ENCODE data around the gene INPP5F.

The INPP5F gene

GRCh38 chr10:119831656-119832055, 105.8 kb downstream of the INPP5F start:
- no peak overlapping the region for H3K4me3 ChIP-seq (ENCODE audit: low read length in 2 of 2)
- H4K91ac ChIP-seq (ENCODE audit: low read depth, low read length, poor library complexity): no peak overlapping the region
- H3K27me3 ChIP-seq (ENCODE audit: control insufficient read depth in 3 of 3, insufficient read depth in 3 of 3, low read depth in 1 of 3, low read length in 3 of 3): no peaks in the 10 kb centered on the region
- no peaks in the 10 kb centered on the region for H3K79me1 ChIP-seq (ENCODE audit: low read depth, low read length)
- H3K36me3 ChIP-seq (replicated peaks in 1 of 2; ENCODE audit: control insufficient read depth in 2 of 2, insufficient read depth in 2 of 2, low read length in 2 of 2): peaks cover 26 to 100% of the 10 kb centered on the region in 2 donors
- H2BK5ac ChIP-seq (ENCODE audit: low read length): no peak overlapping the region
- H3K27ac ChIP-seq (replicated peaks; ENCODE audit: low read length): no peak overlapping the region
- no peak overlapping the region for H2AFZ ChIP-seq (ENCODE audit: low read length)
- no peak overlapping the region for H3K4ac ChIP-seq (ENCODE audit: low read length)
- H3K4me1 ChIP-seq (ENCODE audit: control insufficient read depth in 2 of 2, insufficient read depth in 1 of 2, low read depth in 1 of 2, low read length in 2 of 2): no peaks in the 10 kb centered on the region
- H3K18ac ChIP-seq (ENCODE audit: low read length): no peak overlapping the region
- no peak overlapping the region for H4K8ac ChIP-seq (ENCODE audit: low read depth, low read length)
- no peak overlapping the region for H3K9ac ChIP-seq (ENCODE audit: low read depth, low read length, poor library complexity)
- H2BK15ac ChIP-seq (ENCODE audit: low read length): no peak overlapping the region
- no peak overlapping the region for H3K14ac ChIP-seq (ENCODE audit: low read length)
- no peak overlapping the region for H2BK12ac ChIP-seq (ENCODE audit: low read length)
- DNase-seq (ENCODE audit: low spot score): no peak
- H2AK5ac ChIP-seq (ENCODE audit: low read depth, low read length): no peak overlapping the region
- WGBS, 2 donors (ENCODE audit: extremely low coverage in 2 of 2, insufficient read length in 2 of 2, insufficient replicate concordance in 1 of 2): no CpG with 5 or more reads among the region's 11 CpGs
- no peaks in the 10 kb centered on the region for H3K9me3 ChIP-seq (replicated peaks in 1 of 2; ENCODE audit: control insufficient read depth in 2 of 2, insufficient read depth in 1 of 2, low read depth in 1 of 2, low read length in 2 of 2)
- H3K23ac ChIP-seq (ENCODE audit: low read depth, low read length, poor library complexity): no peak overlapping the region
- H2BK120ac ChIP-seq (ENCODE audit: low read depth, low read length): no peak overlapping the region
- H3K4me2 ChIP-seq (ENCODE audit: insufficient read depth, low read length, poor library complexity, severe bottlenecking): no peak overlapping the region

DNA sequence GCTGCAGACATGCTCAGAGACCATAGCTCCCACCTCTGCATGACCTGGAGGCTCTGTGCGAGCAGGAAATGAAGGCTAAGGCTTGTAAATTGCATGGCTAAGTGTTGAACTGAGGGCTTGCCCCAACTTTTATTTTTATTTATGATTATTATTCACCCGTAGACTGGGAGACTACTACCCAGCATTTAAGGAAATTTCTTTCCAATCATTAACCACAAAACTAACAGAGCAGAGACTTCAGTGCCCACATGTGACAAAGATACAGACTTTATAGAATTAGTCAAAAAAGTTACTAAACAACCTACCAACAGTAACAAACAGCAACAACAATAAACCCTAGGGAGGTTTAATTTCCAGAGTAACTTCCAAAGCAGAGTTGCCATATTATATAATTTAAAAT, 107.1 kb downstream of the INPP5F start:
- Histone ChIP-seq H2AK5ac (ENCODE audit: low read depth, low read length) (no peak overlapping the region), H3K9ac (ENCODE audit: low read depth, low read length, poor library complexity) (no peak overlapping the region), H3K4ac (ENCODE audit: low read length) (no peak overlapping the region), H3K4me1 (ENCODE audit: control insufficient read depth in 2 of 2, insufficient read depth in 1 of 2, low read depth in 1 of 2, low read length in 2 of 2) (no peaks in the 10 kb centered on the region), H3K4me2 (ENCODE audit: insufficient read depth, low read length, poor library complexity, severe bottlenecking) (no peak overlapping the region), H4K91ac (ENCODE audit: low read depth, low read length, poor library complexity) (no peak overlapping the region), H2BK120ac (ENCODE audit: low read depth, low read length) (no peak overlapping the region), H3K23ac (ENCODE audit: low read depth, low read length, poor library complexity) (no peak overlapping the region), H2BK5ac (ENCODE audit: low read length) (no peak overlapping the region), H3K4me3 (ENCODE audit: low read length in 2 of 2) (no peak overlapping the region), H3K27ac (replicated peaks; ENCODE audit: low read length) (no peak overlapping the region), H3K18ac (ENCODE audit: low read length) (no peak overlapping the region), H2AFZ (ENCODE audit: low read length) (no peak overlapping the region), H3K9me3 (replicated peaks in 1 of 2; ENCODE audit: control insufficient read depth in 2 of 2, insufficient read depth in 1 of 2, low read depth in 1 of 2, low read length in 2 of 2) (no peaks in the 10 kb centered on the region), H3K79me1 (ENCODE audit: low read depth, low read length) (no peaks in the 10 kb centered on the region), H2BK12ac (ENCODE audit: low read length) (no peak overlapping the region), H3K14ac (ENCODE audit: low read length) (no peak overlapping the region), H4K8ac (ENCODE audit: low read depth, low read length) (no peak overlapping the region), H3K27me3 (ENCODE audit: control insufficient read depth in 3 of 3, insufficient read depth in 3 of 3, low read depth in 1 of 3, low read length in 3 of 3) (no peaks in the 10 kb centered on the region), H3K36me3 (replicated peaks in 1 of 2; ENCODE audit: control insufficient read depth in 2 of 2, insufficient read depth in 2 of 2, low read length in 2 of 2) (peaks cover 28 to 100% of the 10 kb centered on the region in 2 donors), H2BK15ac (ENCODE audit: low read length) (no peak overlapping the region)
- DNase-seq (ENCODE audit: low spot score): no peak
- no CpG with 5 or more reads among the region's 2 CpGs for WGBS, 2 donors (ENCODE audit: extremely low coverage in 2 of 2, insufficient read length in 2 of 2, insufficient replicate concordance in 1 of 2)

DNA sequence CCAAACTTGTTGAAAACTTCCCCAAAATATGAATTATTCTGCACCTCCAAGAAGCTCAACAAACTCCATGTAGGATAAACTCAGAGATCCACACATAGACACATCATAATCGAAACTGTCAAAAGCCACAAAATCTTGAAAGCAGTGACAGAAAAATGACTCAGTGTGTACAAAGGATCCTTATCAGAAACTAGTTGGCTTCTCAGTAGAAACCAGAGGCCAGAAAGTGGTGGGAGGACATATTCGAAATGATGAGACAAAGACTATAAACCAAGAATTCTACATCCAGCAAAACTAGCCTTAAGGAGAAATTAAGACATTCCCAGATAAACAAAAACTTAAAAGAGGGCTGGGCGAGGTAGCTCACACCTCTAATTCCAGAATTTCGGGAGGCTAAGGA, 108.3 kb downstream of the INPP5F start:
- Histone ChIP-seq H3K36me3 (replicated peaks in 1 of 2; ENCODE audit: control insufficient read depth in 2 of 2, insufficient read depth in 2 of 2, low read length in 2 of 2) (peaks cover 31 to 100% of the 10 kb centered on the region in 2 donors), H2BK12ac (ENCODE audit: low read length) (no peak overlapping the region), H3K27ac (replicated peaks; ENCODE audit: low read length) (no peak overlapping the region), H3K9ac (ENCODE audit: low read depth, low read length, poor library complexity) (no peak overlapping the region), H3K9me3 (replicated peaks in 1 of 2; ENCODE audit: control insufficient read depth in 2 of 2, insufficient read depth in 1 of 2, low read depth in 1 of 2, low read length in 2 of 2) (no peaks in the 10 kb centered on the region), H3K4ac (ENCODE audit: low read length) (no peak overlapping the region), H2AFZ (ENCODE audit: low read length) (no peak overlapping the region), H3K14ac (ENCODE audit: low read length) (no peak overlapping the region), H3K4me3 (ENCODE audit: low read length in 2 of 2) (no peak overlapping the region), H4K8ac (ENCODE audit: low read depth, low read length) (no peak overlapping the region), H2BK15ac (ENCODE audit: low read length) (no peak overlapping the region), H3K23ac (ENCODE audit: low read depth, low read length, poor library complexity) (no peak overlapping the region), H2BK120ac (ENCODE audit: low read depth, low read length) (no peak overlapping the region), H2BK5ac (ENCODE audit: low read length) (no peak overlapping the region), H4K91ac (ENCODE audit: low read depth, low read length, poor library complexity) (no peak overlapping the region), H3K4me1 (ENCODE audit: control insufficient read depth in 2 of 2, insufficient read depth in 1 of 2, low read depth in 1 of 2, low read length in 2 of 2) (no peaks in the 10 kb centered on the region), H3K27me3 (ENCODE audit: control insufficient read depth in 3 of 3, insufficient read depth in 3 of 3, low read depth in 1 of 3, low read length in 3 of 3) (no peaks in the 10 kb centered on the region), H3K79me1 (ENCODE audit: low read depth, low read length) (no peaks in the 10 kb centered on the region), H2AK5ac (ENCODE audit: low read depth, low read length) (no peak overlapping the region), H3K18ac (ENCODE audit: low read length) (no peak overlapping the region), H3K4me2 (ENCODE audit: insufficient read depth, low read length, poor library complexity, severe bottlenecking) (no peak overlapping the region)
- no CpG with 5 or more reads among the region's 4 CpGs for WGBS, 2 donors (ENCODE audit: extremely low coverage in 2 of 2, insufficient read length in 2 of 2, insufficient replicate concordance in 1 of 2)
- DNase-seq (ENCODE audit: low spot score): no peak

GRCh38 chr10:119845656-119846055, 119.8 kb downstream of the INPP5F start:
- Histone ChIP-seq H3K79me1 (ENCODE audit: low read depth, low read length) (no peaks in the 10 kb centered on the region), H2BK15ac (ENCODE audit: low read length) (no peak overlapping the region), H2AFZ (ENCODE audit: low read length) (no peak overlapping the region), H4K91ac (ENCODE audit: low read depth, low read length, poor library complexity) (no peak overlapping the region), H3K9me3 (replicated peaks in 1 of 2; ENCODE audit: control insufficient read depth in 2 of 2, insufficient read depth in 1 of 2, low read depth in 1 of 2, low read length in 2 of 2) (no peaks in the 10 kb centered on the region), H2BK12ac (ENCODE audit: low read length) (no peak overlapping the region), H3K27ac (replicated peaks; ENCODE audit: low read length) (no peak overlapping the region), H2BK120ac (ENCODE audit: low read depth, low read length) (no peak overlapping the region), H4K8ac (ENCODE audit: low read depth, low read length) (no peak overlapping the region), H3K4me1 (ENCODE audit: control insufficient read depth in 2 of 2, insufficient read depth in 1 of 2, low read depth in 1 of 2, low read length in 2 of 2) (no peaks in the 10 kb centered on the region), H3K4ac (ENCODE audit: low read length) (no peak overlapping the region), H2BK5ac (ENCODE audit: low read length) (no peak overlapping the region), H3K14ac (ENCODE audit: low read length) (no peak overlapping the region), H3K36me3 (replicated peaks in 1 of 2; ENCODE audit: control insufficient read depth in 2 of 2, insufficient read depth in 2 of 2, low read length in 2 of 2) (peaks cover 41 to 96% of the 10 kb centered on the region in 2 donors), H3K4me2 (ENCODE audit: insufficient read depth, low read length, poor library complexity, severe bottlenecking) (no peak overlapping the region), H3K27me3 (ENCODE audit: control insufficient read depth in 3 of 3, insufficient read depth in 3 of 3, low read depth in 1 of 3, low read length in 3 of 3) (no peaks in the 10 kb centered on the region), H3K23ac (ENCODE audit: low read depth, low read length, poor library complexity) (no peak overlapping the region), H3K18ac (ENCODE audit: low read length) (no peak overlapping the region), H3K9ac (ENCODE audit: low read depth, low read length, poor library complexity) (no peak overlapping the region), H3K4me3 (ENCODE audit: low read length in 2 of 2) (no peak overlapping the region), H2AK5ac (ENCODE audit: low read depth, low read length) (no peak overlapping the region)
- WGBS, 2 donors (ENCODE audit: extremely low coverage in 2 of 2, insufficient read length in 2 of 2, insufficient replicate concordance in 1 of 2): no CpG with 5 or more reads among the region's 1 CpG
- DNase-seq (ENCODE audit: low spot score): no peak
